HCT116 (cell line): Measurements from ENCODE around the gene HOXC6. TPM values are rescaled to one million over a fixed set of nuclear protein-coding genes. Genes with fewer than 3 reads are reported as not detected.

ENCODE experiments used
- ATAC-seq: fragments of 200-7000 bp; cut with Tn5 transposase; 2 replicates; pipeline ENCODE4 v1.9.1; 2020; ENCODE audit warnings: mild to moderate bottlenecking, moderate library complexity
- BruUV-seq: library from RNA; stranded (reverse); fragments of 400-500 nt; replicated peaks from 2 replicates; lab custom pipeline; 2021; lab: Mats Ljungman, UMichigan
- CTCF ChIA-PET: fragments of 300-600 bp; sonication (Branson Sonifier 250); formaldehyde crosslinking; loops from one replicate; lab custom pipeline; 2021; ENCODE audit warnings: antibody characterized with exemption; lab: Charles Lee
- POLR2A ChIA-PET: fragments of 300-600, 350-600 bp; sonication (Branson Sonifier 250); formaldehyde crosslinking; loops from one replicate; lab custom pipeline; 2021; ENCODE audit warnings: antibody characterized with exemption; lab: Charles Lee
- RAD21 ChIA-PET, 2 experiments: fragments of 300-600 bp; sonication (Branson Sonifier 250); formaldehyde crosslinking; loops; one replicate each; lab custom pipeline; 2023; ENCODE audit warnings: low total read pairs in 2 of 2; ENCODE audit not compliant: uncharacterized antibody in 2 of 2, unreplicated experiment in 2 of 2, low non-redundant PET in 1 of 2; lab: Charles Lee
- DNase-seq: peaks from one replicate; pipeline ENCODE4 v3.0.0-alpha.2; 2010; ENCODE audit warnings: low read depth, low spot score
- H2AFZ ChIP-seq: fragments of 200-600 bp; shearing (Covaris generic), sonication (generic); 2 replicates; pipeline ENCODE4 v1.6.1; 2017; ENCODE audit warnings: low read depth, mixed run types, mixed read lengths, antibody characterized with exemption, low read length; ENCODE audit not compliant: poor library complexity, severe bottlenecking
- H3K27ac ChIP-seq: 2 replicates; pipeline ENCODE4 v1.5.1; 2012; ENCODE audit warnings: low read depth, low read length
- H3K27me3 ChIP-seq: fragments of 200-600 bp; sonication (generic); 2 replicates; pipeline ENCODE4 v1.6.1; 2016; ENCODE audit warnings: mixed run types, low read length, mixed read lengths; ENCODE audit not compliant: insufficient read depth
- H3K36me3 ChIP-seq, 2 experiments: fragments of 200-500 bp in 1 of 2; fragments of 200-600 bp in 1 of 2; sonication (Bioruptor generic) in 1 of 2; sonication (generic) in 1 of 2; 2 replicates each; pipeline versions ENCODE4 v1.5.1 to v1.6.1; 2014 to 2016; ENCODE audit warnings: low read length in 2 of 2, inconsistent platforms in 1 of 2, mixed read lengths in 1 of 2, mixed run types in 1 of 2; ENCODE audit not compliant: insufficient read depth in 2 of 2, control insufficient read depth in 1 of 2
- H3K4me1 ChIP-seq, 2 experiments: fragments of 200-600 bp in 1 of 2; sonication (generic) in 1 of 2; 2 replicates each; pipeline versions ENCODE4 v1.5.1 to v1.6.1; 2012 to 2017; ENCODE audit warnings: low read length in 2 of 2, inconsistent platforms in 1 of 2, mild to moderate bottlenecking in 1 of 2, mixed read lengths in 1 of 2, mixed run types in 1 of 2, moderate library complexity in 1 of 2; ENCODE audit not compliant: insufficient read depth in 2 of 2, control insufficient read depth in 1 of 2
- H3K4me2 ChIP-seq: fragments of 200-600 bp; sonication (generic); 2 replicates; pipeline ENCODE4 v1.6.1; 2017; ENCODE audit warnings: mixed run types, low read length, mixed read lengths
- H3K4me3 ChIP-seq, 2 experiments: fragments of 200-600 bp in 1 of 2; sonication (generic) in 1 of 2; replicated peaks in 1 of 2; 2 replicates each; pipeline ENCODE4 v1.5.1; 2011 to 2016; ENCODE audit warnings: low read length in 2 of 2, control low read depth in 1 of 2, low read depth in 1 of 2, mild to moderate bottlenecking in 1 of 2, mixed read lengths in 1 of 2, mixed run types in 1 of 2
- H3K79me2 ChIP-seq: fragments of 200-600 bp; sonication (generic); 2 replicates; pipeline ENCODE4 v1.6.1; 2017; ENCODE audit warnings: mild to moderate bottlenecking, mixed run types, low read length, moderate library complexity, mixed read lengths; ENCODE audit not compliant: insufficient read depth
- H3K9ac ChIP-seq: fragments of 200-600 bp; sonication (generic); 2 replicates; pipeline ENCODE4 v1.6.1; 2016; ENCODE audit warnings: low read length, mixed read lengths
- H3K9me2 ChIP-seq: fragments of 200-600 bp; sonication (generic), shearing (Covaris generic); 2 replicates; pipeline ENCODE4 v1.6.1; 2017; ENCODE audit warnings: mixed run types, mild to moderate bottlenecking, moderate library complexity; ENCODE audit not compliant: insufficient read depth
- H3K9me3 ChIP-seq, 2 experiments: fragments of 200-500 bp in 1 of 2; fragments of 200-600 bp in 1 of 2; sonication (Bioruptor generic) in 1 of 2; sonication (generic) in 1 of 2; 2 replicates each; pipeline ENCODE4 v1.6.1; 2014 to 2017; ENCODE audit warnings: low read length in 2 of 2, mixed read lengths in 2 of 2, inconsistent platforms in 1 of 2, low read depth in 1 of 2, mild to moderate bottlenecking in 1 of 2, mixed run types in 1 of 2, moderate library complexity in 1 of 2; ENCODE audit not compliant: control insufficient read depth in 1 of 2, insufficient read depth in 1 of 2
- H4K20me1 ChIP-seq: fragments of 200-600 bp; sonication (generic), shearing (Covaris generic); 2 replicates; pipeline ENCODE4 v1.6.1; 2017; ENCODE audit warnings: mixed run types, mild to moderate bottlenecking, moderate library complexity; ENCODE audit not compliant: insufficient read depth
- FOSL1 ChIP-seq: IDR thresholded peaks from 2 replicates; pipeline ENCODE4 v1.6.1; 2012; ENCODE audit warnings: low read depth
- POLR2A ChIP-seq: IDR thresholded peaks from 2 replicates; pipeline ENCODE4 v1.7.0; 2011; ENCODE audit warnings: borderline replicate concordance; ENCODE audit not compliant: insufficient read depth, insufficient read length; ENCODE audit errors: extremely low read depth
- ZBTB33 ChIP-seq: IDR thresholded peaks from 2 replicates; pipeline ENCODE4 v1.6.1; 2011; ENCODE audit warnings: mild to moderate bottlenecking, low read length, moderate library complexity; ENCODE audit not compliant: insufficient replicate concordance; ENCODE audit errors: extremely low read depth
- intact Hi-C: fragments of 100-400 bp; cut with micrococcal nuclease; formaldehyde crosslinking; loops from 2 replicates; pipeline ENCODE4 v1.10.0; 2022
- total RNA-seq: library from RNA; stranded (reverse); gene quantifications from one replicate; pipeline ENCODE4 v1.2.1, GENCODE V29; 2021; ENCODE audit not compliant: unreplicated experiment

HOXC6 gene
- total RNA-seq, 1 experiment from 2014 or later, result 3.1 TPM

- TF ChIP-seq ZBTB33 (no peak), POLR2A (no peak)
Observed at GRCh38 chr12:53984901-53985691, 43.1 kb upstream of the HOXC6 start, which contains the start of gene HOXC10 (continued).

GRCh38 chr12:53985692-53985993, 42.6 kb upstream of the HOXC6 start:
- Histone ChIP-seq H4K20me1 (no peaks in the 10 kb centered on the region), H2AFZ (no peak overlapping the region), H3K36me3 (no peaks in the 10 kb centered on the region), H3K9ac (no peak overlapping the region), H3K9me3 (no peaks in the 10 kb centered on the region), H3K4me1 (peaks cover 4 to 17% of the 10 kb centered on the region in 2 experiments), H3K4me3 (no peak overlapping the region), H3K9me2 (no peaks in the 10 kb centered on the region), H3K27ac (no peak overlapping the region), H3K4me2 (no peak overlapping the region), H3K79me2 (no peaks in the 10 kb centered on the region), H3K27me3 (no peaks in the 10 kb centered on the region)
- ChIA-PET RAD21 (no interaction called here), CTCF (interaction anchor here (0.7 to 5.7 kb wide), 10 partner anchors 9 to 228 kb away, joined by 3 to 35 read pairs (median 6); no protein-coding TSS in a partner anchor), POLR2A (interaction anchor here (0.6 to 1.3 kb wide), 3 partner anchors 10 to 47 kb away, joined by 3 read pairs; partner anchors contain the start of gene HOXC9)
- intact Hi-C loops, result loop anchor here (2.0 to 5.0 kb wide), 3 partner anchors 215 to 229 kb away; no protein-coding TSS in a partner anchor
- DNase-seq (no peak), ATAC-seq (no peak)
- BruUV-seq, result no TSS peak
- TF ChIP-seq FOSL1, result no peak
